GM13977 (cell line): ENCODE measurements around the gene ZXDC.

Source experiments
- DNase-seq: peaks from one replicate; pipeline ENCODE4 v3.0.0; 2012; ENCODE audit warnings: low spot score
- in situ Hi-C: fragments of 300-500 bp; cut with MboI; formaldehyde crosslinking; loops from one replicate; pipeline ENCODE4 v1.12.0; 2022; ENCODE audit warnings: low sequenced_read_pairs, low pct_unique_long_range_greater_than_20kb, mixed read lengths, inconsistent platforms; ENCODE audit not compliant: unreplicated experiment
- TF ChIP-seq, protein P1 (sequence below): IDR thresholded peaks from 2 replicates; pipeline ENCODE4 v1.5.1; 2012; ENCODE audit warnings: mild to moderate bottlenecking, control low read depth; ENCODE audit not compliant: insufficient read depth; ENCODE audit errors: extremely low read depth, missing control alignments

ZXDC gene

DNA sequence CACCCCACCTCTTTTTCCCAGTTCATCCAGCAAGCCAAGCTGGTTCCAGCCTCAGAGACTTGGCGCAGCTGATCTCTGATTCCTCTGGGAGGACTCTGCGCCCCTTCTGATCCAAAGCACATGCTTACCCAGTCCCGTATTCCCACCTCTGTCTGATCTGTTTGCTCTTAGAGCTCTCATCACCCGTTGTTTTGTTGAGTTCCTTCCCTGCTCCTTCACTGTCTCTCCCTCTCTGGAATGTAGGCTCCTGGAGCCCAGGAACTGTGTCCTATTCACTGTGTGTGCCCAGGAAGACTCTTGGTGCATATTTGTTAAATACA lies 1.3 kb upstream of the ZXDC start:
- TF ChIP-seq, protein P1, sequence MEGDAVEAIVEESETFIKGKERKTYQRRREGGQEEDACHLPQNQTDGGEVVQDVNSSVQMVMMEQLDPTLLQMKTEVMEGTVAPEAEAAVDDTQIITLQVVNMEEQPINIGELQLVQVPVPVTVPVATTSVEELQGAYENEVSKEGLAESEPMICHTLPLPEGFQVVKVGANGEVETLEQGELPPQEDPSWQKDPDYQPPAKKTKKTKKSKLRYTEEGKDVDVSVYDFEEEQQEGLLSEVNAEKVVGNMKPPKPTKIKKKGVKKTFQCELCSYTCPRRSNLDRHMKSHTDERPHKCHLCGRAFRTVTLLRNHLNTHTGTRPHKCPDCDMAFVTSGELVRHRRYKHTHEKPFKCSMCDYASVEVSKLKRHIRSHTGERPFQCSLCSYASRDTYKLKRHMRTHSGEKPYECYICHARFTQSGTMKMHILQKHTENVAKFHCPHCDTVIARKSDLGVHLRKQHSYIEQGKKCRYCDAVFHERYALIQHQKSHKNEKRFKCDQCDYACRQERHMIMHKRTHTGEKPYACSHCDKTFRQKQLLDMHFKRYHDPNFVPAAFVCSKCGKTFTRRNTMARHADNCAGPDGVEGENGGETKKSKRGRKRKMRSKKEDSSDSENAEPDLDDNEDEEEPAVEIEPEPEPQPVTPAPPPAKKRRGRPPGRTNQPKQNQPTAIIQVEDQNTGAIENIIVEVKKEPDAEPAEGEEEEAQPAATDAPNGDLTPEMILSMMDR, result no peak
- no peak for DNase-seq
- in situ Hi-C loops, result no loop called here

DNA sequence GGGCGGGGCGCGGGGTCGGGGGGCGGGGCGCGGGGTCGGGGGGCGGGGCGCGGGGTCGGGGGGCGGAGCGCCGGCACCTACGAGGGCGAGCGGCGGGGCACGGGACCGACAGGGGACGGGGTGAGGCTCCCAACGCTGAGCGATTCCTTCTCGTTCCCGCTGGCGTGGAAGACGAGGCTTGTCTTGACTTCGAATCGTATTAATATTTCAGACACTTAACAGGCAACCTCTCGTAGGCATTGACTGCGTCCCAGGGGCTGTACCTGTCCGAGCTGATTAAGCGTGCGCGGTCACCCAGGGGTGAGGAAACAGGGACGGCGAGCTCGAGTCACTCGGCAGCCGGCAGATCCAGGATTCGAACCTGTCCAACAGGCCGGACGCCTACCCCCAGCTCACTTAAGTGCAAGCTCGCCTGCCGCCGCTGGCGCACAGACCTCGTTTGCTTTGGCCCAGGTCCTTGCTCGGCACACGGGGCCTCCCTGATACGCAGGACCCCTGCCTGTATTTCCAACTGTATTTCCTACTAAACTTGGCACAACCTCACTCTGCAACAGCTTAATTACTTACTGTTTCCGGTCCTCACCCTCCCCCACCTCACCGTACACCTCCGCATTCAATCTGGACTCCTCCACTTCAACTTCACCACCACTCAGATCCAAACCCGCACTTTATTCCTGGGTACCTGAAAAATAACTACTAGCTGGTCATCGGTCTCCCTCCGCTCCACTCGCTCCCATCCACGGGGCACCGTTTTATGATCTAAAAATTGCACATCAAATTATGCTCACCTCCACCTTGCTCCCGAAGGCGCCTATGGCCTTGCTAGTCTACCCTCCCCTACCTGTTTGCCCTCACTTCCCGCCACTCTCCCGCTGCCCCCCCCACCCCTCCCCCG lies 722 bp upstream of the ZXDC start:
- in situ Hi-C loops, result no loop called here
- DNase-seq, result no peak
- TF ChIP-seq, protein P1, result no peak

DNA sequence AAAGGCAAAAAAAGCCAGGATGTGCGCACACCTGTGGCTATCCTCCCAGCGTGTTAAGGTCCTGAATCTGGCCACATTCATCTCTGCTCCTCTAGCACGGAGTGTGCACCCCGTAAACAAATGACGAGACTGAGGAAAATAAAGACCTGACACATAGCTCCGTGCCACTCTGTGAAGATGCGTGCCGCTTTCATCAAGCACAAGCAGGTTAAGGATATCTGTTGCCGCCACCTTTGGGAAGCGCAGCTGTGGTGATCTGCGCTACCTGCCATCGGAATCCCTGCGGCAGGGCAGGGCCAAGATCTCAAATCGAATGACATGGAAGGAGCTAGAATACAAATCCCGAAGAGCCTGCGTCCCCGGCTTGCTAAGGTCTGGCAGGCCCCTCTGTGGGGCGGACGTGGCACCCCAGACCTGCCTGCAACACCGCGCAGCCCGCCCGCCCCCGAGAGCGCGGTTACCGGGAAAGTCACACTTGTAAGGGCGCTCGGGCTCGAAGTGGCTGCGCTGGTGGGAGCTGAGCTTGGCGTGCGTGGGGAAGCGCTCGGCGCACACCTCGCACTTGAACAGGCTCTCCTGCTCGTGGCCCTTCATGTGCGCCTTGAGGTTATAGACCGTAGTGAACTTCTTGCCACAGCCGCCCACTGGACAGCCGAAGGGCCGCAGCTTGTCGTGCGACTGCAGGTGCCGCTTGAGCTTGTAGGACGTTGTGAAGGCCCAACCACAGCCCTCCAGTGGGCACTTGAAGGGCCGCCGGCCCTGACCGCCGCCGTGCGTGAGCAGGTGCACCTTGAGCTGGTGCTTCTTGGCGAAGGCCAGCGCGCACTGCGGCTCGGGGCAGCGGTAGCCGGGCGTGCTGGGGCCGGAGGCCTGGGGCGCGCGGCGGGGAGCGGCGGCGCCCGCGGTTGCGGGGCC lies 936 bp downstream of the ZXDC start:
- peak; percentile 65 for DNase-seq

DNA sequence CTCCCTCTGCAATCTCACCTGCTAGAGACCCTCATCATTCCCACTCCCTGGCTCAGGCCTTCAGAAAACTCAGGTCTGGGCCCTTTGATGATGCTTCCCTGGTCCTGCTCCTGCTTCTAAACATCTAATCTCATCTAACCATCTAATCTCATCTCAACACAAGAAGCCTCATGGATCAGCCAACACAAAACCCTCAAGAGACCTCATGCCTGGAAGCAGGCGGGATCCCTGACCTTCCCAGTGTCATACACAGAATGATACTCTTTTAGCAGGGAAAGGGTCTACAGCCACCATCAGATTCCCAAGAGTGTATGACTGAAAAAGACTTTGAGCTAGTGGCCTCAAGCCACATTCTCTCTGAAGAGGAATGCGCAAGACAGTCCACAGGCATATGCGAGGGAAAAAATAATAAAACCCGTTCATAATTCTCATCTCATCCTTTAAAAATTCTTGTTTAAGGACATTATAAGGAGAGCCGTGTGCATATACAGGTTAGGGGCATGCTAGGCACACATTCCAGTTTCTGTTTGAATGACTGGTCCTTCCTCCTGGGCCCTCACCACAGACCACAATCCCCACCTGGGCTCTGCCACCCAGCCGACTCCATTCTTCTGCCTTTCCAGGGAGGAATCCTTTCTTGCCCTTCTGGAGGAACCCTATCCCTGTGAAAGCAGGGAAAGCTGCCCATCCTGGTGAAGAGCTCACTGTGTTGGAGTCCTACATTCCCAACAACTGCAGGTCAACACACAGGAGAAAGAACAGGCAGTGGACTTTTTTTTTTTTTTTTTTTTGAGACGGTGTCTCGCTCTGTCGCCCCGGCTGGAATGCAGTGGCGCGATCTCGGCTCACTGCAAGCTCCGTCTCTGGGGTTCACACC lies 2.2 kb downstream of the ZXDC start:
- no peak for DNase-seq
- TF ChIP-seq, protein P1, result no peak
- in situ Hi-C loops, result no loop called here

More for the DNA sequence above, 936 bp downstream of the ZXDC start:
- in situ Hi-C loops, result no loop called here
- TF ChIP-seq, protein P1, result no peak

DNA sequence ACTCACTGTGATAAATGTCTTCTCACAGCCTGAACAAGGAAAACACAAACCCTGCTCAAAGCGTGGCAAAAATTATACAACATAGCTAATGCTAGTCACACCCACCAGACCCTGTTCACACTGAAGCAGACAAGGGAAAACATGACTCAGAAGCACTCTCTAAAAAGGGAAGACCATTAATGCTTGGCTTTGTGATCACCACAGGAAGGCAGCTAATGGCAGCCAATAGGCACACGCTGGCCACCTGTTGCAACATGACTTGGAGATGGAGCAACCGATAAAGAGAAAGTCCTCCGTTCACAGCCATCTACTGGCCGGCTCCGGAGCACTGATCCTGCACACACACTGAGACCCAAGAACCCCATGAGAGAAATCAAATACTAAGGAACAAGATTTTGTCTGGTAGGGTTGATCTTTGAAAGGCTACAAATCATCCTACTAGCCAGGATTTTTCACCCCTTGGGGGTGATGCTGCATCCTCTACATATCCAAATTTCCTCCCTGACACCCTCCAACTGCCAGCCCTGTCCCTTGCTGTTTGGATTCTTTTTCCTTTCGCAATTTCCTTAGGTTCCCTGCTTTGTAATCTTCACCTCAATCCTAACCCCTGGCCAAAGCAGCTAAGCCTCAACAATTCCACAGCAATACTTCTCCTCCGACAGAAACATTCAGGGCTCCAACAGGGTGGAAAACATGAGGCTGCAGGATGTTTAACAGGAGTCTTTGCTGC lies 3.2 kb downstream of the ZXDC start:
- TF ChIP-seq, protein P1, result no peak
- in situ Hi-C loops, result no loop called here

More for the DNA sequence above, 3.2 kb downstream of the ZXDC start:
- peak; percentile 39 for DNase-seq
